HepG2 (cell line): ENCODE measurements around the gene WDR45B. TPM values are rescaled to one million over a fixed set of nuclear protein-coding genes. Genes with fewer than 3 reads are reported as not detected.

Source experiments
- MATR3 ChIP-seq: sonication (generic); formaldehyde crosslinking; IDR thresholded peaks from 2 replicates; pipeline ENCODE4 v1.4.0; 2020; ENCODE audit warnings: missing genetic modification reagents
- REPIN1 ChIP-seq: sonication (generic); formaldehyde crosslinking; IDR thresholded peaks from 2 replicates; pipeline ENCODE4 v1.8.0; 2022; ENCODE audit warnings: missing genetic modification reagents, low read depth, mild to moderate bottlenecking, borderline replicate concordance
- RORA ChIP-seq: sonication (generic); formaldehyde crosslinking; IDR thresholded peaks from 2 replicates; pipeline ENCODE4 v1.5.0; 2020; ENCODE audit warnings: mild to moderate bottlenecking, missing genetic modification reagents, moderate library complexity
- SRSF4 ChIP-seq: fragments of 200-400 bp; formaldehyde crosslinking; IDR thresholded peaks from one replicate; pipeline ENCODE4 v1.6.1; 2018; ENCODE audit warnings: mild to moderate bottlenecking, low read depth, low read length, moderate library complexity; ENCODE audit not compliant: poor library complexity, severe bottlenecking
- TCF12 ChIP-seq, 2 experiments: fragments of 450-650 bp in 1 of 2; sonication (generic) in 1 of 2; formaldehyde crosslinking in 1 of 2; IDR thresholded peaks; 2 replicates each; pipeline versions ENCODE4 v1.6.1 to v1.8.0; 2017 to 2022; ENCODE audit warnings: antibody characterized with exemption in 1 of 2, mild to moderate bottlenecking in 1 of 2, missing genetic modification reagents in 1 of 2, moderate library complexity in 1 of 2
- ZNF569 ChIP-seq: sonication (generic); formaldehyde crosslinking; IDR thresholded peaks from 2 replicates; pipeline ENCODE4 v1.5.0; 2020; ENCODE audit warnings: mild to moderate bottlenecking, missing genetic modification reagents, moderate library complexity, borderline replicate concordance
- ZNF7 ChIP-seq: IDR thresholded peaks from 2 replicates; pipeline ENCODE4 v1.6.1; 2016; ENCODE audit warnings: missing biosample characterization, missing genetic modification reagents
- polyA plus RNA-seq, 8 experiments: library from polyadenylated mRNA; depleted of rRNA in 3 of 8; stranded (reverse) in 7 of 8; unstranded in 1 of 8; fragments of >200 nt; fragmentation: Illumina TruSeq in 4 of 8; extraction: Trizol in 4 of 8; gene quantifications; 2 replicates each; pipeline versions ENCODE4 v1.2.1 to v1.2.3, GENCODE V29; 2011 to 2016; ENCODE audit warnings: low read depth in 4 of 8, missing spikeins in 1 of 8, mixed read lengths in 1 of 8; ENCODE audit not compliant: insufficient read depth in 1 of 8
- total RNA-seq, 5 experiments: library from RNA; depleted of rRNA; stranded (reverse); fragments of >200 nt; fragmentation: Illumina TruSeq; extraction: Trizol; gene quantifications; 2 replicates each; pipeline ENCODE4 v1.2.3, GENCODE V29; 2016; ENCODE audit warnings: low read depth in 1 of 5
- TF ChIP-seq, protein P1 (sequence below): sonication (generic); formaldehyde crosslinking; conservative IDR thresholded peaks from 2 replicates; pipeline ENCODE4 v1.8.0; 2022; ENCODE audit warnings: mild to moderate bottlenecking, moderate library complexity, missing genetic modification reagents
- TF ChIP-seq, protein P2 (sequence below): sonication (generic); formaldehyde crosslinking; IDR thresholded peaks from 2 replicates; pipeline ENCODE4 v1.8.0; 2022; ENCODE audit warnings: missing genetic modification reagents, mild to moderate bottlenecking, borderline replicate concordance
- TF ChIP-seq, protein P3 (sequence below): sonication (generic); formaldehyde crosslinking; IDR thresholded peaks from 2 replicates; pipeline ENCODE4 v1.4.0; 2020; ENCODE audit warnings: low read depth, mild to moderate bottlenecking, missing genetic modification reagents
- TF ChIP-seq, protein P4 (sequence below): sonication (generic); formaldehyde crosslinking; IDR thresholded peaks from 2 replicates; pipeline ENCODE4 v1.4.0; 2020; ENCODE audit warnings: mild to moderate bottlenecking, missing genetic modification reagents
- TF ChIP-seq, protein P5 (sequence below): sonication (generic); formaldehyde crosslinking; conservative IDR thresholded peaks from 2 replicates; pipeline ENCODE4 v1.4.0; 2020; ENCODE audit warnings: missing genetic modification reagents

The WDR45B gene
- total and polyA plus RNA-seq, 2 of the 13 experiments (the other 11 are each of a cell fraction or from before 2014, with no cell fraction given) = 86.2 to 155 TPM

DNA sequence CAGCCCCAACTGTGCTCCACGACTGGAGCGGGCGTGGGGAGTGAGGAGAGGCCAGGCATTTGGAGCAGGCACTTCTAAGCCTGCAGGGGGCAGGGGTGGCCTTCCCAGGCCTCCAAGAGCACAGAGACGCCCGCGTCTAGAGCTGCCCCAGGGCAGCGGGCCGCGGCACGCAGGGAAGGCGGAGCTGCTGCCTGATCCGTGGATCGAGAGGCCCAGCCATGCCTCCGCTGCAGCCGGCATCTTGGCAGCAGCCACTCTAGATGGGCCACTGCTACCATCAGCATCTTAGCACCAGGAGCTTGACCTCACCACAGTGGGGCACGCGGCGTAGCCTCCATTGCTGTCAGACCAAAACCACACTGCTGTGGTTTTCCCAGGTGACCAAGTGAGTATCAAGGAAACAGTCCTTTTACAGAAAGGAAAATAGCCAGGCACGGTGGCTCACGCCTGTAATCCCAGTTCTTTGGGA lies 20.4 kb upstream of the WDR45B start (continued):
- no peak for TF ChIP-seq SRSF4
- TF ChIP-seq TCF12 (IDR thresholded peaks at IDR 0.05) = no peak
- no peak for TF ChIP-seq TCF12 (CRISPR knock-in tag; IDR thresholded peaks at IDR 0.05)
- TF ChIP-seq, protein P1, sequence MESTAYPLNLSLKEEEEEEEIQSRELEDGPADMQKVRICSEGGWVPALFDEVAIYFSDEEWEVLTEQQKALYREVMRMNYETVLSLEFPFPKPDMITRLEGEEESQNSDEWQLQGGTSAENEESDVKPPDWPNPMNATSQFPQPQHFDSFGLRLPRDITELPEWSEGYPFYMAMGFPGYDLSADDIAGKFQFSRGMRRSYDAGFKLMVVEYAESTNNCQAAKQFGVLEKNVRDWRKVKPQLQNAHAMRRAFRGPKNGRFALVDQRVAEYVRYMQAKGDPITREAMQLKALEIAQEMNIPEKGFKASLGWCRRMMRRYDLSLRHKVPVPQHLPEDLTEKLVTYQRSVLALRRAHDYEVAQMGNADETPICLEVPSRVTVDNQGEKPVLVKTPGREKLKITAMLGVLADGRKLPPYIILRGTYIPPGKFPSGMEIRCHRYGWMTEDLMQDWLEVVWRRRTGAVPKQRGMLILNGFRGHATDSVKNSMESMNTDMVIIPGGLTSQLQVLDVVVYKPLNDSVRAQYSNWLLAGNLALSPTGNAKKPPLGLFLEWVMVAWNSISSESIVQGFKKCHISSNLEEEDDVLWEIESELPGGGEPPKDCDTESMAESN (CRISPR knock-in tag) = no peak
- TF ChIP-seq, protein P2, sequence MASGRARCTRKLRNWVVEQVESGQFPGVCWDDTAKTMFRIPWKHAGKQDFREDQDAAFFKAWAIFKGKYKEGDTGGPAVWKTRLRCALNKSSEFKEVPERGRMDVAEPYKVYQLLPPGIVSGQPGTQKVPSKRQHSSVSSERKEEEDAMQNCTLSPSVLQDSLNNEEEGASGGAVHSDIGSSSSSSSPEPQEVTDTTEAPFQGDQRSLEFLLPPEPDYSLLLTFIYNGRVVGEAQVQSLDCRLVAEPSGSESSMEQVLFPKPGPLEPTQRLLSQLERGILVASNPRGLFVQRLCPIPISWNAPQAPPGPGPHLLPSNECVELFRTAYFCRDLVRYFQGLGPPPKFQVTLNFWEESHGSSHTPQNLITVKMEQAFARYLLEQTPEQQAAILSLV (CRISPR knock-in tag) = no peak
- TF ChIP-seq REPIN1 (CRISPR knock-in tag) = no peak
- TF ChIP-seq RORA (CRISPR knock-in tag) = no peak
- TF ChIP-seq ZNF569 (CRISPR knock-in tag) = no peak
- TF ChIP-seq, protein P3, sequence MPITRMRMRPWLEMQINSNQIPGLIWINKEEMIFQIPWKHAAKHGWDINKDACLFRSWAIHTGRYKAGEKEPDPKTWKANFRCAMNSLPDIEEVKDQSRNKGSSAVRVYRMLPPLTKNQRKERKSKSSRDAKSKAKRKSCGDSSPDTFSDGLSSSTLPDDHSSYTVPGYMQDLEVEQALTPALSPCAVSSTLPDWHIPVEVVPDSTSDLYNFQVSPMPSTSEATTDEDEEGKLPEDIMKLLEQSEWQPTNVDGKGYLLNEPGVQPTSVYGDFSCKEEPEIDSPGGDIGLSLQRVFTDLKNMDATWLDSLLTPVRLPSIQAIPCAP (CRISPR knock-in tag) = no peak
- TF ChIP-seq, protein P4, sequence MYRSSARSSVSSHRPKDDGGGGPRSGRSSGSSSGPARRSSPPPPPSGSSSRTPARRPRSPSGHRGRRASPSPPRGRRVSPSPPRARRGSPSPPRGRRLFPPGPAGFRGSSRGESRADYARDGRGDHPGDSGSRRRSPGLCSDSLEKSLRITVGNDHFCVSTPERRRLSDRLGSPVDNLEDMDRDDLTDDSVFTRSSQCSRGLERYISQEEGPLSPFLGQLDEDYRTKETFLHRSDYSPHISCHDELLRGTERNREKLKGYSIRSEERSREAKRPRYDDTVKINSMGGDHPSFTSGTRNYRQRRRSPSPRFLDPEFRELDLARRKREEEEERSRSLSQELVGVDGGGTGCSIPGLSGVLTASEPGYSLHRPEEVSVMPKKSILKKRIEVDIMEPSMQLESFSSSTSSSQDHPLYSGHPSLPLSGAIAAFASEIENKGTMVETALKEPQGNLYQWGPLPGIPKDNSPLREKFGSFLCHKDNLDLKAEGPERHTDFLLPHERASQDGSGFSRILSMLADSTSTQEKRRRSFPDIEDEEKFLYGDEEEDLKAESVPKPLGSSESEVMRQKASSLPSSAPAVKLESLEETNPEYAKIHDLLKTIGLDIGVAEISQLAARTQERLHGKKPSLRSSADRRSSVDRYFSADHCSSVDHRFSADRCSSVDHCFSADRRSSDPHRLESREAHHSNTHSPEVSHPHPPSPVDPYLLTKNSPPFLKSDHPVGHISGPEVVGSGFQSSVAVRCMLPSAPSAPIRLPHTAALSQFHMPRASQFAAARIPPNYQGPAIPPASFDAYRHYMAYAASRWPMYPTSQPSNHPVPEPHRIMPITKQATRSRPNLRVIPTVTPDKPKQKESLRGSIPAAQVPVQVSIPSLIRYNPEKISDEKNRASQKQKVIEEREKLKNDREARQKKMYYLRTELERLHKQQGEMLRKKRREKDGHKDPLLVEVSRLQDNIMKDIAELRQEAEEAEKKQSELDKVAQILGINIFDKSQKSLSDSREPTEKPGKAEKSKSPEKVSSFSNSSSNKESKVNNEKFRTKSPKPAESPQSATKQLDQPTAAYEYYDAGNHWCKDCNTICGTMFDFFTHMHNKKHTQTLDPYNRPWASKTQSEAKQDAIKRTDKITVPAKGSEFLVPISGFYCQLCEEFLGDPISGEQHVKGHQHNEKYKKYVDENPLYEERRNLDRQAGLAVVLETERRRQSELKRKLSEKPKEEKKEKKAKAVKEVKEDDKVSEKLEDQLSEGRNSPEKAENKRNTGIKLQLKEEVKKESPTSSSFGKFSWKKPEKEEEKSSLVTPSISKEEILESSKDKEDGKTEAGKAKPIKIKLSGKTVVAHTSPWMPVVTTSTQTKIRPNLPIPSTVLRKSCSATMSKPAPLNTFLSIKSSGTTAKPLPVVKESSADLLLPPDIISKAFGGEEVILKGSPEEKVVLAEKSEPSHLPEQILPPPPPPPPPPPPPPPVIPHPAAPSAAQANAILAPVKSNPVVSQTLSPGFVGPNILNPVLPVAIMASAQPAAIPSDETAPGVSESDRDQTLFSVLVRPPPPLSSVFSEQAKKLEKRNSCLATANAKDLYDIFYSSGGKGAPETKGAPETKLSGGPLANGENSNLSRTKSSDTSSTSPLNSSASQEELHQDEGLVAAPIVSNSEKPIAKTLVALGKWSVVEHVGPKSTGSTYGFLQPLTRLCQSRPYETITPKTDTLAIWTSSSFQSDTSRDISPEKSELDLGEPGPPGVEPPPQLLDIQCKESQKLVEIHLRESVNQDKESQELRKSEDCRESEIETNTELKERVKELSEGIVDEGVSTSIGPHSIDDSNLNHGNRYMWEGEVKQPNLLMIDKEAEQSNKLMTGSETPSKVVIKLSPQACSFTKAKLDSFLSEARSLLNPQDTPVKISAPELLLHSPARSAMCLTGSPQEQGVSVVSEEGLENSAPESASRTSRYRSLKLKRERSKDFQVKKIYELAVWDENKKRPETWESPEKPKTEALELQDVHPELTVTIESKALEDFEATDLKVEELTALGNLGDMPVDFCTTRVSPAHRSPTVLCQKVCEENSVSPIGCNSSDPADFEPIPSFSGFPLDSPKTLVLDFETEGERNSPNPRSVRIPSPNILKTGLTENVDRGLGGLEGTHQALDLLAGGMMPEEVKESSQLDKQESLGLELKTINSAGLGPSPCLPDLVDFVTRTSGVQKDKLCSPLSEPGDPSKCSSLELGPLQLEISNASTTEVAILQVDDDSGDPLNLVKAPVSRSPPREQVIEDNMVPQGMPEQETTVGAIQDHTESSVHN (CRISPR knock-in tag) = no peak
- no peak for TF ChIP-seq MATR3 (CRISPR knock-in tag)
- no peak for TF ChIP-seq ZNF7 (CRISPR knock-in tag)
- TF ChIP-seq, protein P5, sequence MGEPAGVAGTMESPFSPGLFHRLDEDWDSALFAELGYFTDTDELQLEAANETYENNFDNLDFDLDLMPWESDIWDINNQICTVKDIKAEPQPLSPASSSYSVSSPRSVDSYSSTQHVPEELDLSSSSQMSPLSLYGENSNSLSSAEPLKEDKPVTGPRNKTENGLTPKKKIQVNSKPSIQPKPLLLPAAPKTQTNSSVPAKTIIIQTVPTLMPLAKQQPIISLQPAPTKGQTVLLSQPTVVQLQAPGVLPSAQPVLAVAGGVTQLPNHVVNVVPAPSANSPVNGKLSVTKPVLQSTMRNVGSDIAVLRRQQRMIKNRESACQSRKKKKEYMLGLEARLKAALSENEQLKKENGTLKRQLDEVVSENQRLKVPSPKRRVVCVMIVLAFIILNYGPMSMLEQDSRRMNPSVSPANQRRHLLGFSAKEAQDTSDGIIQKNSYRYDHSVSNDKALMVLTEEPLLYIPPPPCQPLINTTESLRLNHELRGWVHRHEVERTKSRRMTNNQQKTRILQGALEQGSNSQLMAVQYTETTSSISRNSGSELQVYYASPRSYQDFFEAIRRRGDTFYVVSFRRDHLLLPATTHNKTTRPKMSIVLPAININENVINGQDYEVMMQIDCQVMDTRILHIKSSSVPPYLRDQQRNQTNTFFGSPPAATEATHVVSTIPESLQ (CRISPR knock-in tag) = no peak
